Measurements from ENCODE around the gene PLA2G7.

Gene PLA2G7

DNA sequence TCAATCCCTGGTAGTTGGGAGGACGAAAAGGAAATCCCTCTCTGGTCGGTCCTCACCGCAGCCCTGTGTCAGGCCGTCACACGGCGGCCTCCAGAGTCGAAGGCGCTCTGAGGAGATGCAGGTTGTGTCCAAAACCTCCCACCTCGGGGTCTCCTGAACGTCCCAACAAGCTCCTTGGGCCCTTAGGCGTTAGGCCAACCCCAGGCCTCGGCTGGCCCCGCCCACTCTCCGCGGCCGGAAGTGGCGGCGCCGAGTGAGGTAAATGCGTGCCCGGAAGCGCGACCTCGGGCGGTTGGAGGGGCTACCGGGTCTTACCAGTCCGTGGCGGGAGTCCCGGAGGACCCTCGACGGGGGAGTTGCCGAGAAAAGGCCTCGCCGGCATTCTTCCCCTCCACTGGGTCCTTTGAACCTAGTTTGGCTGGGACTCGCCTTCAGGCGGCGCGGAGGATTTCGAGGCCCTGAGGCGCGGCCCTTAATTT lies 47.5 kb downstream of the PLA2G7 start, which contains the start of gene TDRD6:
TDRD6 (plus strand) TSS at position 267 of the 479 bp plus-strand sequence. CDS start 244 bp downstream, outside the sequence.
- DNase-seq: no peak

- no peak for DNase-seq
Measured at GRCh38 chr6:46684771-46685170, 50.4 kb downstream of the PLA2G7 start.

DNA sequence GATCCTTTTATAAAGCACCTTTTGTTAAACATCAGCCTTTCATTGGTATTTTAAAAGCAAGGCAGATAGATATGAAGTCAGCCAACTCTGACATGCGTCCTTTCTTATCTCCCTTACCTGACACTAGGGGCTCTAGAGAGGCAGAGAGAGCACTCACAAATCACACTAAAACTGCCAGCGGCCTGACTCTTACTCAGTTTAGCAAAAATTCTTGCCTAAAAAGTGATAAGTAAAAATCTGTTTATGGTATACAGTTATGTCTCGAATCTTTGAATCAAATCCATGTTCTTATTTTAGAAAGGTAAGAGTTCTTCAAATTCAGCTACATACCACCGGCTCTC lies 57.9 kb downstream of the PLA2G7 start:
- no peak for DNase-seq

DNA sequence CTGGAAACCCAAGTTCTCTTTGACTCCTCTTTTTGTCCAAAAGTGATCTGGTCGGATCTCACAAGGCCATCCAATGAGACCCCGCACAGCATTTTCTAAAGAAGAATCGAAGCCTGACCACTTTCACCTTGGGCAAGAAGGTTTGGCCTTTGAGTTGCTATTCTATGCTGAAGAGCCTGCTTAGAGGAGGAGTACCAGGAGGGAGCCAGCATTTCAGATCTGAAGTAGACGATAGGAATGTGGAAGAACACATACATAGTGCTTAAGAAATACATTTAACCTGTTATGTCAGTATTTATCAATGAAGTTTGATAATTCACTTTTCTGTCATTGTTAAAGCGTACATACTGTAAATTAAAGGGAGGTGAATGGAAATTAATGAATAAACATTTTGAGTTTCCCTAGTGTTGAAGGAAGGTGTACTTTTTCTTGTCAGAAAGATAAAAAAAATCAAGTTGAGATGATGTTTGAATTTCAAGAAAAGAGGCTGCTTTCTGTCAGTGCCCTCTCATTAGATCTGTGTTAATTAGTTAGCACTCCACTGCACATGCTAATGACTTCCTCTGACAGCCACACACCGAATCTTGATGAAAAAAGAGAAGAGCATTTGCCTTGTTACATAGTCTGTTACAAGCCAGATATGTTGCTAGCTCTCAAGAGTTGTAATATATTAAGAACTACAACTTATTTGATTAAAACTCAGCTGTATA lies 58.4 kb downstream of the PLA2G7 start:
- DNase-seq: no peak

DNA sequence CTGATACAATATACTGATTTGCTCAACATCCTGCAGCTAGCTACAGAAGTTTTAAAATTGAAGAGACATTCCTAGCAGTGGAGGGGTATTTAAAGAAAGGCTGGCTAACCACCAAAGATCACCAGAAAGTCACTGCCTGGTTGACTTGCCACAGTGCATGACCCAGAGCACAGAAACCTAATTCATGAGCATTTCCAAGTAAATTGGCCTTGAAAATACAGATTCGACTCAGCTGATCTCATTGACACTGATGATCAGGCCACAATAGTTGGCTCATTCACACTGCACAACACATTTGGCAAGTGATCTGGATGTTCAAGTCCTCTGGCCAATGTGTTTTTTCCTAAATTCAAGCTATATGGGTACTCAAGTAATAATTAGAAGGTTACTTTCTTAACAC lies 60.8 kb downstream of the PLA2G7 start:
- DNase-seq: no peak

GRCh38 chr6:46667377-46667776 lies 67.8 kb downstream of the PLA2G7 start:
- no peak for DNase-seq

- no peak for DNase-seq
Measured at GRCh38 chr6:46661483-46661882, 73.7 kb downstream of the PLA2G7 start.

- no peak for DNase-seq
Measured at GRCh38 chr6:46657642-46658041, 77.5 kb downstream of the PLA2G7 start.

- no peak for DNase-seq
Measured at GRCh38 chr6:46655803-46656202, 79.4 kb downstream of the PLA2G7 start.
